GM20431 (cell line): ENCODE measurements around the gene ITGA3.
"Not testable (repeated sequence)": the region's sequence is repeated elsewhere in the genome, so short reads cannot be mapped to it uniquely, and the experiment has no call there.

Source experiments
- in situ Hi-C: fragments of 300-500 bp; cut with MseI, MboI; formaldehyde crosslinking; loops from one replicate; pipeline ENCODE4 v1.15.0; 2020; ENCODE audit warnings: low sequenced_read_pairs; ENCODE audit not compliant: unreplicated experiment

ITGA3 gene

GRCh38 chr17:50034498-50035364, 21.2 kb upstream of the ITGA3 start:
- in situ Hi-C loops: loop anchor here (10.0 kb wide), 1 partner anchor 50 kb away; no protein-coding TSS in a partner anchor

GRCh38 chr17:50035421-50035879, 20.5 kb upstream of the ITGA3 start:
- in situ Hi-C loops: loop anchor here (10.0 kb wide), 1 partner anchor 49 kb away; no protein-coding TSS in a partner anchor

- in situ Hi-C loops: loop anchor here (10.0 kb wide), 1 partner anchor 49 kb away; no protein-coding TSS in a partner anchor
Observed at GRCh38 chr17:50035945-50036344, 20.0 kb upstream of the ITGA3 start.

- in situ Hi-C loops: loop anchor here (10.0 kb wide), 1 partner anchor 48 kb away; no protein-coding TSS in a partner anchor
Observed at GRCh38 chr17:50036455-50037261, 19.3 kb upstream of the ITGA3 start.

- in situ Hi-C loops: loop anchor here (10.0 kb wide), 1 partner anchor 47 kb away; no protein-coding TSS in a partner anchor
Observed at GRCh38 chr17:50037321-50038107, 18.4 kb upstream of the ITGA3 start.

- in situ Hi-C loops: loop anchor here (10.0 kb wide), 1 partner anchor 46 kb away; no protein-coding TSS in a partner anchor
Observed at GRCh38 chr17:50039058-50039457, 16.9 kb upstream of the ITGA3 start.

GRCh38 chr17:50040496-50040895, 15.4 kb upstream of the ITGA3 start:
- in situ Hi-C loops: not testable (repeated sequence)

GRCh38 chr17:50042211-50042610, 13.7 kb upstream of the ITGA3 start:
- in situ Hi-C loops: no loop called here

- in situ Hi-C loops: no loop called here
Observed at GRCh38 chr17:50043290-50044148, 12.4 kb upstream of the ITGA3 start.

GRCh38 chr17:50044483-50044882, 11.4 kb upstream of the ITGA3 start:
- in situ Hi-C loops: no loop called here

- in situ Hi-C loops: no loop called here
Observed at GRCh38 chr17:50045154-50045553, 10.8 kb upstream of the ITGA3 start.

- in situ Hi-C loops: no loop called here
Observed at GRCh38 chr17:50046179-50046578, 9.7 kb upstream of the ITGA3 start.

GRCh38 chr17:50046667-50047066, 9.2 kb upstream of the ITGA3 start:
- in situ Hi-C loops: no loop called here

- in situ Hi-C loops: no loop called here
Observed at GRCh38 chr17:50047083-50047482, 8.8 kb upstream of the ITGA3 start.

GRCh38 chr17:50047488-50048126, 8.3 kb upstream of the ITGA3 start:
- in situ Hi-C loops: no loop called here

GRCh38 chr17:50048146-50048720, 7.7 kb upstream of the ITGA3 start:
- in situ Hi-C loops: no loop called here

GRCh38 chr17:50048988-50049387, 6.9 kb upstream of the ITGA3 start:
- in situ Hi-C loops: no loop called here

GRCh38 chr17:50049636-50050035, 6.3 kb upstream of the ITGA3 start:
- in situ Hi-C loops: no loop called here
